ENCODE measurements around the gene MLKL. TPM values are rescaled to one million over a fixed set of nuclear protein-coding genes. Genes with fewer than 3 reads are reported as not detected.

Gene MLKL
- total RNA-seq, 1 experiment from 2014 or later = 4.3 TPM

- Mint-ChIP-seq H3K4me1 (no peaks in the 10 kb centered on the region), H3K9me3 (no peaks in the 10 kb centered on the region), H3K27me3 (ENCODE audit: low read depth) (no peaks in the 10 kb centered on the region), H3K4me3 (no peak overlapping the region), H3K36me3 (peaks cover 54% of the 10 kb centered on the region), H3K27ac (no peak overlapping the region)
- POLR2A ChIA-PET = interaction anchor here (0.6 kb wide), 2 partner anchors 9 to 192 kb away, joined by 3 to 5 read pairs; no protein-coding TSS in a partner anchor
- CTCF ChIA-PET = interaction anchor here (0.6 kb wide), 1 partner anchor 213 kb away, joined by 3 read pairs; no protein-coding TSS in a partner anchor
- no peak for DNase-seq (ENCODE audit: low spot score)
- ATAC-seq = no peak
- TF ChIP-seq FOXP1 (CRISPR knock-in tag; IDR thresholded peaks at IDR 0.05; ENCODE audit: borderline replicate concordance) (no peak), PREB (CRISPR knock-in tag; IDR thresholded peaks at IDR 0.05; ENCODE audit: borderline replicate concordance) (no peak), MYBL2 (CRISPR knock-in tag; IDR thresholded peaks at IDR 0.05) (no peak), ZBTB43 (CRISPR knock-in tag; IDR thresholded peaks at IDR 0.05) (no peak), RORB (CRISPR knock-in tag; IDR thresholded peaks at IDR 0.05) (no peak), FOXK1 (CRISPR knock-in tag; IDR thresholded peaks at IDR 0.05) (no peak), TP53 (CRISPR knock-in tag; IDR thresholded peaks at IDR 0.05) (no peak), USF1 (CRISPR knock-in tag; IDR thresholded peaks at IDR 0.05) (no peak), E2F5 (CRISPR knock-in tag; IDR thresholded peaks at IDR 0.05) (no peak), ERG (CRISPR knock-in tag; IDR thresholded peaks at IDR 0.05) (no peak), HMGA2 (CRISPR knock-in tag; IDR thresholded peaks at IDR 0.05) (no peak), PRDM15 (CRISPR knock-in tag; IDR thresholded peaks at IDR 0.05) (no peak), ZNF416 (CRISPR knock-in tag; IDR thresholded peaks at IDR 0.05) (no peak), USF2 (CRISPR knock-in tag; IDR thresholded peaks at IDR 0.05) (no peak), E2F1 (CRISPR knock-in tag; IDR thresholded peaks at IDR 0.05) (no peak), ZNF423 (CRISPR knock-in tag; IDR thresholded peaks at IDR 0.05) (no peak), ATF6 (CRISPR knock-in tag; IDR thresholded peaks at IDR 0.05) (no peak), E2F4 (CRISPR knock-in tag; IDR thresholded peaks at IDR 0.05; ENCODE audit: borderline replicate concordance, low read depth) (no peak), NR1H2 (CRISPR knock-in tag; IDR thresholded peaks at IDR 0.05) (no peak)
Measured at GRCh38 chr16:74649839-74650504, 50.7 kb downstream of the MLKL start.

Data from WTC11 (cell line).